SIG-M5 treated with dmso at 0.1 percent for 504 hours (cell line): ENCODE measurements around the gene ZNF217.
"Not testable (repeated sequence)": the region's sequence is repeated elsewhere in the genome, so short reads cannot be mapped to it uniquely, and the experiment has no call there.

Source experiments
- DNase-seq: peaks from one replicate; lab custom pipeline; 2025; ENCODE audit not compliant: unreplicated experiment; lab: John Stamatoyannopoulos, UW

The ZNF217 gene

GRCh38 chr20:53584550-53584913 lies 9.1 kb downstream of the ZNF217 start:
- not testable (repeated sequence) for DNase-seq

GRCh38 chr20:53583660-53584549 lies 9.7 kb downstream of the ZNF217 start:
- not testable (repeated sequence) for DNase-seq

GRCh38 chr20:53582574-53583351 lies 10.9 kb downstream of the ZNF217 start:
- DNase-seq, result peak; percentile 98

GRCh38 chr20:53582251-53582570 lies 11.4 kb downstream of the ZNF217 start:
- no peak for DNase-seq

GRCh38 chr20:53581444-53582250 lies 12.0 kb downstream of the ZNF217 start:
- DNase-seq, result no peak

- peak; percentile 73 for DNase-seq
Measured at GRCh38 chr20:53580376-53581111, 13.1 kb downstream of the ZNF217 start.

- DNase-seq, result peak; percentile 96
Measured at GRCh38 chr20:53579581-53580375, 13.9 kb downstream of the ZNF217 start.

GRCh38 chr20:53579266-53579580 lies 14.4 kb downstream of the ZNF217 start:
- DNase-seq, result no peak

- DNase-seq, result peak; percentile 100
Measured at GRCh38 chr20:53578492-53579222, 15.0 kb downstream of the ZNF217 start.

- no peak for DNase-seq
Measured at GRCh38 chr20:53576586-53577318, 16.9 kb downstream of the ZNF217 start.

- DNase-seq, result no peak
Measured at GRCh38 chr20:53576195-53576580, 17.5 kb downstream of the ZNF217 start.

- DNase-seq, result no peak
Measured at GRCh38 chr20:53575481-53576194, 18.0 kb downstream of the ZNF217 start.

- peak; percentile 92 for DNase-seq
Measured at GRCh38 chr20:53574819-53575218, 18.8 kb downstream of the ZNF217 start.

- no peak for DNase-seq
Measured at GRCh38 chr20:53574259-53574789, 19.3 kb downstream of the ZNF217 start.

GRCh38 chr20:53571555-53572286 lies 21.9 kb downstream of the ZNF217 start:
- no peak for DNase-seq

GRCh38 chr20:53570446-53571276 lies 23.0 kb downstream of the ZNF217 start:
- no peak for DNase-seq
